ENCODE measurements around the gene HAAO. TPM values are rescaled to one million over a fixed set of nuclear protein-coding genes. Genes with fewer than 3 reads are reported as not detected.
A peak's percentile ranks its signal among the peaks of the same experiment; 100 is the strongest.

HAAO gene
- total and polyA plus RNA-seq, 3 experiments from 2014 or later = 0.27 to 0.35 TPM; not detected in 1

DNA sequence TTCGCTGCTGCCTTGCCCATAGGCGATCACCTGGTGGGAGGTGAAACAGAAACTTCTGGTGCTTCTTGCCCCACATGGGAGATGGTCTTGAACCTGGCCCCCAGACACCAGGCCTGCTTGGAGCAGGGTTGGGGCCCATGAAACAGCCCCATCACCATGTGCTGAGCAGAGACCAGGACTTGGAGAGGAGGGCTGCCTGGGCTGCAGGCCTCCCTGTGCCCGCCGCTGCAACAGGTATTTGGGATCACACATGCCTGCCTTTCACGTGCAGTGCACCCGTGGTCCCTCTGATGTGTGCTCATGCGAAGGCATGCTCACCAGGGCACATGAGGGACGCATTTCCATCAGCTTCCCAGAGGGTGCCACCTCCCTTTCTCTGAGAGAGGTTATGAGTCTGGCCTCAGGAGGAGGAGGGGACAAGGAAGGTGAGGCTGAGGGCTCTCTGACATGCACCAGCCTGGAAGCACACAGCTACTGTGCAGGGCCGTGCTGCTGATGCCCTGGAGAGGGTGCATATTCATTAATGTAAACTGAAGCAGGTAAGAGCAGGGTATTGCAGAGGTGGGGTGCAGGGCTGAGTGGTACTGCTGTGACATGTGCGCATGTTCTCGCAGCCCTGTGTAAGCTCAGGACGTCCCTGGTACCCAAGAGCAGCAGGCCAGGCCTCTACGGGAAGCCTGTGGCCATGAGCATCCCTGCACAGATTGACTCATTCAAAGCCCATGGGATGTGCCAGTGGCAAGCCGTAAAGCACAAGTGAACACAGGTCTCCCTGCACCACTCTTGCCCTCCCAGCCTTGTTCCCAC lies 24.3 kb downstream of the HAAO start:
- Mint-ChIP-seq H3K27ac (peak overlapping the region in 1 of 8 donors; percentile 66), H3K9me3 (no peaks in the 10 kb centered on the region), H3K4me1 (no peaks in the 10 kb centered on the region), H3K4me3 (no peak overlapping the region), H3K27me3 (no peaks in the 10 kb centered on the region), H3K36me3 (peaks cover 0 to 1% (median 0%) of the 10 kb centered on the region in 3 donors)
- Histone ChIP-seq H3K9me3 (ENCODE audit: low read length) (no peaks in the 10 kb centered on the region), H3K36me3 (ENCODE audit: insufficient read depth, low read length) (no peaks in the 10 kb centered on the region), H3K27ac (ENCODE audit: low read depth, low read length) (no peak overlapping the region), H3K4me1 (ENCODE audit: insufficient read depth, low read length) (no peaks in the 10 kb centered on the region), H3K4me3 (ENCODE audit: low read length) (no peak overlapping the region), H3K27me3 (ENCODE audit: insufficient read depth, low read length, poor library complexity, severe bottlenecking) (no peaks in the 10 kb centered on the region)
- ChIA-PET CTCF (no interaction called here), POLR2A (no interaction called here)
- DNase-seq = no peak

DNA sequence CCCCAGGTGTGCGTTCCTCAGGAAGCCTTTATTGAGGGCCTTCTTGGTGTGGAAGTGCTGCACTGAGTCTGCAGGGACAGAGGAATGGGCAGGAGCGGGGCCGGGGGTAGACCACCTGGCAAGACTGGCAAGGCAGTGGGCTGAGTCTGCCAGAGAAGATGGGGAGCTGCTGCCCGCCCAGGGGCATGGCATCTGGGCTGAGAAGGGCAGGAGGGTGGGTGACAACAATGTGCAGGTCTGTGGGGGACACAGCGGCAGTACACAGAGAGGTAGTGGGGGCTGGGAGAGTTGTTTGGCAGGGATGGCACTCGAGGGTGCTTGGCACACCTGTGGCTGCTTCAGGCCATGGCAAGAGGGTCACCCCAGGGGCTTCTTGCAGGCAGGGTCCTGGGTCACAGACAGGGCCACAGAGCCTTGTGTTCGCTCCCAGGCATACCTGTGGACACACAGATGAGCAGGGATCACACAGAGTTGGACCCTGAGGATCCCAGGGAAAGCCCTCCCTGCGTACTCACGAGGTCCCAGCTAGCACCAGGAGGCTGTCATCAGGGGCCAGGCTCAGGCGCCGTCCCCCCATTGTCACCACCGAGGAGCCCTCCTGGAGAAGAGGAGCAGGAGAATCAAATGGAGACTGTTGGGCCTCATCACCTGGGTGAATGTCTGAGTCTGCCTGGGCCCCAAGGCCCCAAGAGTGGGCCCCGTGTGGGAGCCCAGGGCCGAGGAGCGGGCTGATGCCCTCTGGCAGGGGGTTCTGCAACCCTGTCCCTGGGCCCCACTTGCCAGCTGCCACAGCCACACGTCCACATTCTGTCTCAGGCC lies 25.1 kb downstream of the HAAO start:
- DNase-seq = no peak
- Mint-ChIP-seq H3K27ac (no peak overlapping the region), H3K4me3 (no peak overlapping the region), H3K4me1 (no peaks in the 10 kb centered on the region), H3K9me3 (no peaks in the 10 kb centered on the region), H3K27me3 (no peaks in the 10 kb centered on the region), H3K36me3 (peaks cover 0 to 4% (median 2%) of the 10 kb centered on the region in 3 donors)
- H3K4me1 ChIP-seq (ENCODE audit: insufficient read depth, low read length) = no peaks in the 10 kb centered on the region
- no peaks in the 10 kb centered on the region for H3K27me3 ChIP-seq (ENCODE audit: insufficient read depth, low read length, poor library complexity, severe bottlenecking)
- no peak overlapping the region for H3K4me3 ChIP-seq (ENCODE audit: low read length)
- no peaks in the 10 kb centered on the region for H3K36me3 ChIP-seq (ENCODE audit: insufficient read depth, low read length)
- no peak overlapping the region for H3K27ac ChIP-seq (ENCODE audit: low read depth, low read length)
- H3K9me3 ChIP-seq (ENCODE audit: low read length) = no peaks in the 10 kb centered on the region
- POLR2A ChIA-PET = no interaction called here
- CTCF ChIA-PET = no interaction called here

DNA sequence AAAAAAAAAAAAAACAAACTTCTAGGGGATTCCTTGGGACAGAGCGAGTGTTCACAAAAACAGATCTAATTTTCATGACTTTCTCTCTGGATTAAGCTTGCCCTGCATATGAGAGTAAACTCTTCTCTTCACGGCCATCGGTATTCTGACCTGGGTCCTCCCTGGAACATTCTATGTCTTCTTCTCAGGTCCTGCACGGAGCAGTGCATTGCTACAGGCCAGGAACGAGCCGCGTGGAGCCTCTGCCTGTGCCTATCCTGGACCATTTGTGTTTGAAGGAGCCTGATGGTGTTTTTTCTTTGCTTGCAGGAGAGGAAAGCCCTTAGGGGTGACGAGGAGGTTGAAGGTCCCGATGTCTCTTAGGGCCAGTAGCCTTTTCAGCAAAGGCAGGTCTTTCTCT lies 26.7 kb downstream of the HAAO start:
- Mint-ChIP-seq H3K36me3 (peaks cover 0 to 4% (median 3%) of the 10 kb centered on the region in 3 donors), H3K27ac (peak overlapping the region in 2 of 8 donors; percentile 41 to 51), H3K4me1 (no peaks in the 10 kb centered on the region), H3K27me3 (no peaks in the 10 kb centered on the region), H3K4me3 (no peak overlapping the region), H3K9me3 (no peaks in the 10 kb centered on the region)
- Histone ChIP-seq H3K27ac (ENCODE audit: low read depth, low read length) (no peak overlapping the region), H3K9me3 (ENCODE audit: low read length) (no peaks in the 10 kb centered on the region), H3K4me1 (ENCODE audit: insufficient read depth, low read length) (no peaks in the 10 kb centered on the region), H3K36me3 (ENCODE audit: insufficient read depth, low read length) (no peaks in the 10 kb centered on the region), H3K27me3 (ENCODE audit: insufficient read depth, low read length, poor library complexity, severe bottlenecking) (no peaks in the 10 kb centered on the region), H3K4me3 (ENCODE audit: low read length) (no peak overlapping the region)
- DNase-seq = no peak
- ChIA-PET POLR2A (no interaction called here), CTCF (no interaction called here)

DNA sequence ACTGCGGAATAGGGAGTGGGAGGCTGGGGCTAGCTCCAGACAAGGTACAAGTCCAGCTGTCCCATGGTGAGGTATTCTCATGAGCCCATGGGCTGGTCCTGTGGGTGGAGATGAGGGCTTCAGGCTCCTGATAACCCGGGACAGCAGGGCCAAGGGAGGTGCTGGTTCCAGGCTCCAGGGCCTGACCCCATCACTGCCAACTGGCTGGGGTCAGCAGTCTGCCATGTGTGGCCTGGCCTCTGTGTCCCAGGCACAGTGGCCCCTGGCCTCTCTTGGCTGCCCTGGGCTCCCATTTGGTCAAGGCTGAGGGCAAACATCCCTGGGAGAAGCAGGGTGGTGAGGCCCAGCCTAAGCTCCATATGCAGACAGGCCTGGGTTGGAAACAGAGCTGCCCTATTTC lies 27.5 kb downstream of the HAAO start:
- H3K27me3 Mint-ChIP-seq = peaks cover 0 to 3% of the 10 kb centered on the region in 2 donors
- Histone ChIP-seq H3K27ac (ENCODE audit: low read depth, low read length) (no peak overlapping the region), H3K27me3 (ENCODE audit: insufficient read depth, low read length, poor library complexity, severe bottlenecking) (no peaks in the 10 kb centered on the region), H3K36me3 (ENCODE audit: insufficient read depth, low read length) (no peaks in the 10 kb centered on the region), H3K9me3 (ENCODE audit: low read length) (no peaks in the 10 kb centered on the region), H3K4me3 (ENCODE audit: low read length) (no peak overlapping the region), H3K4me1 (ENCODE audit: insufficient read depth, low read length) (no peaks in the 10 kb centered on the region)
- no peak overlapping the region for H3K4me3 Mint-ChIP-seq
- no peaks in the 10 kb centered on the region for H3K4me1 Mint-ChIP-seq
- H3K27ac Mint-ChIP-seq = peak overlapping the region in 1 of 8 donors; percentile 54
- DNase-seq = no peak
- ChIA-PET POLR2A (no interaction called here), CTCF (no interaction called here)
- H3K9me3 Mint-ChIP-seq = no peaks in the 10 kb centered on the region
- H3K36me3 Mint-ChIP-seq = peaks cover 0 to 5% (median 4%) of the 10 kb centered on the region in 3 donors

DNA sequence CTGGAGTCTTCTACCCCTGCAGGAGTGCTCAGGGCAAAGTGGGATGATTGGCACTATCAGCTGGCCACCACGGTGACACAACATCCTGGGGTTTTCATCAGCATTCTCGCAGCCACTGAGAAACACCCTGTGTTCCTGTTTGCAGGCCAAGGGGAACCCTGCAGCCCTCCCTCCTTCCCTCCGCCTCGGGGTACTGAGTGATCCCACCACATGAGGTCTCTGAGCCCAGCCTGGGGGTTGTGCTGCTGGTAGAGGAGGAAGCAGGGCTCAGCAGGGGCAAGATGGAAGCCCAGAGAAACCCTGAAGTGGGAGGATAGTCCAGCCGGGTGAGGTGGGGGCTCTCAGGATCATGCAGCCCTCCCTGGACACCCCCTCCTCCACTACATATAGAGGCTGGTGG lies 28.3 kb downstream of the HAAO start, which contains the start of gene OXER1:
OXER1 (minus strand) TSS at position 40 of the 400 bp plus-strand sequence. CDS start 73 bp downstream, outside the sequence.
- peaks cover 0 to 8% (median 4%) of the 10 kb centered on the region in 3 donors for H3K36me3 Mint-ChIP-seq
- POLR2A ChIA-PET = no interaction called here
- DNase-seq = no peak
- no peaks in the 10 kb centered on the region for H3K4me1 ChIP-seq (ENCODE audit: insufficient read depth, low read length)
- no peaks in the 10 kb centered on the region for H3K36me3 ChIP-seq (ENCODE audit: insufficient read depth, low read length)
- peaks cover 0 to 3% of the 10 kb centered on the region in 2 donors for H3K27me3 Mint-ChIP-seq
- peak within 1 kb of the TSS in 3 of 8 donors; percentile 54 to 96 (median 66) for H3K27ac Mint-ChIP-seq
- H3K4me3 ChIP-seq (ENCODE audit: low read length) = no peak within 1 kb of the TSS
- CTCF ChIA-PET = no interaction called here
- H3K4me1 Mint-ChIP-seq = no peaks in the 10 kb centered on the region
- no peaks in the 10 kb centered on the region for H3K27me3 ChIP-seq (ENCODE audit: insufficient read depth, low read length, poor library complexity, severe bottlenecking)
- H3K4me3 Mint-ChIP-seq = no peak within 1 kb of the TSS
- no peaks in the 10 kb centered on the region for H3K9me3 Mint-ChIP-seq
- H3K9me3 ChIP-seq (ENCODE audit: low read length) = no peaks in the 10 kb centered on the region
- no peak within 1 kb of the TSS for H3K27ac ChIP-seq (ENCODE audit: low read depth, low read length)

DNA sequence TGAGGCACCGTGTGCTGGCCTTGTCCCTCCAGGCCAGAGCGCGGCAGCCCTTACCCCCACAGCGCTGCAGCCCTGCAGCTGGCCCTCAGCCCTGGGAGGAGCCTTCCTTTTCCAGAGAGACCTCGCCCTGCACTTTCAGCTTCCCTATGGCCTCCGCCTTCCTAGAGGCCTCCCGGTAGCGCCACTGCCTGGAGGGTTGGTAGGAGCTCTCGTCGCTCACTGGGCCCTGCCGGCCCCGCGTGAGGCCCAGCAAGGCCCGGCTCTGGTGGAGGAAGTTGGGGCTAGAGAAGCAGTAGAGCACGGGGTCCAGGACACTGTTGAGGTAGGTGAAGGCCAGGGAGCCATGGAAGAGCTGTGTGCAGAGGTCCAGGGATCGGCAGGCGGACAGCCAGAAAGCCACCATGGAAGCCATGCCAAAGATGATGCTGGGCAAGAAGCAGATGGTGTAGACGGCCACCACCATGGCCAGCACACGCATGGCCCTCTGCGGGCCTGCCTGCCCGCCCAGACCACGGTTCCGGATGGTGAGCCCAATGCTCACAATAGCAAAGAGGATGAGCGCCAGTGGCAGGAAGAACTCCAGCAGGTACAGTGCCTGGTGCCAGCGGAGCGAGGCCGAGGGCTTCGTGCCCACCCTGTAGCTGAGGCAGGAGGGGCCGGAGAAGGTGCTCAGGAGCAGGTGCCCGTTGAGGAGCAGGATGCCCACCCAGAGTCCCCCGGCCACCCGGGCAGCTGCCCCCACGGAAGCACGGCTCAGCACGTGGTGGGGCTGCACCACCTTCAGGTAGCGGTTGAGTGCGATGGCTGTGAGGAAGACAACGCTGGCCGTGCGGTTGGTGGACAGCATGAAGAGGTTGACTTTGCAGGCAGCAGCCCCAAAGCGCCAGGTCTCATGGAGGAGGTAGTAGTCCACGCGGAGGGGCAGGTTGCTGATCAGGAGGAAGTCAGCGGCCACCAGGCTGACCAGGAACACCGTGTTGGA lies 29.3 kb downstream of the HAAO start:
- Mint-ChIP-seq H3K27ac (peak overlapping the region in 2 of 8 donors; percentile 66 to 96), H3K4me1 (no peaks in the 10 kb centered on the region), H3K9me3 (no peaks in the 10 kb centered on the region), H3K27me3 (peaks cover 0 to 3% of the 10 kb centered on the region in 2 donors), H3K4me3 (no peak overlapping the region), H3K36me3 (peaks cover 0 to 13% (median 8%) of the 10 kb centered on the region in 3 donors)
- ChIA-PET POLR2A (no interaction called here), CTCF (no interaction called here)
- no peaks in the 10 kb centered on the region for H3K36me3 ChIP-seq (ENCODE audit: insufficient read depth, low read length)
- no peaks in the 10 kb centered on the region for H3K9me3 ChIP-seq (ENCODE audit: low read length)
- H3K4me1 ChIP-seq (ENCODE audit: insufficient read depth, low read length) = no peaks in the 10 kb centered on the region
- no peaks in the 10 kb centered on the region for H3K27me3 ChIP-seq (ENCODE audit: insufficient read depth, low read length, poor library complexity, severe bottlenecking)
- DNase-seq = no peak
- no peak overlapping the region for H3K4me3 ChIP-seq (ENCODE audit: low read length)
- no peak overlapping the region for H3K27ac ChIP-seq (ENCODE audit: low read depth, low read length)

DNA sequence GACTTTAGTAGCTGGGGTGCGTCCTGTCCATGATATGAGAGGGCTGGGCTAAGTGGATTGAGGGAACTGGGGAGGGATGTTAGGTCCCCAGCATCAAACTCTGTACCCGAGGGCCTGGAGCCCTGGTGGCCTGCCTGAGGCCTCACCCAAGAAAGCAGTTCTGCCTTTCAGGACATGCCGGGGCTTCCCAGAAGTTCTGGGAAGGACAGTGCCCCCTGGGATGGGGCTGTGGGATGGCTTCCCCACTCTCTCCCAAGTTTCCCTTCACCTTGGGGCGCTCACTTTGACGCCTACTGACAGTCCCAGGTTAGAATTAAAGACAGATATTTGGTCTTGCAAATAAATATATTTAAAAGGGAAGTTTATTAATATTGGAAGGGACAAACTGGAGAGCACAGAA lies 30.2 kb downstream of the HAAO start:
- H3K27me3 ChIP-seq (ENCODE audit: insufficient read depth, low read length, poor library complexity, severe bottlenecking) = no peaks in the 10 kb centered on the region
- H3K36me3 Mint-ChIP-seq = peaks cover 0 to 13% (median 11%) of the 10 kb centered on the region in 3 donors
- no peak overlapping the region for H3K4me3 ChIP-seq (ENCODE audit: low read length)
- H3K4me1 Mint-ChIP-seq = no peaks in the 10 kb centered on the region
- no peak overlapping the region for H3K4me3 Mint-ChIP-seq
- ChIA-PET POLR2A (no interaction called here), CTCF (no interaction called here)
- no peaks in the 10 kb centered on the region for H3K4me1 ChIP-seq (ENCODE audit: insufficient read depth, low read length)
- H3K9me3 Mint-ChIP-seq = no peaks in the 10 kb centered on the region
- no peaks in the 10 kb centered on the region for H3K36me3 ChIP-seq (ENCODE audit: insufficient read depth, low read length)
- H3K27ac ChIP-seq (ENCODE audit: low read depth, low read length) = no peak overlapping the region
- peaks cover 0 to 3% of the 10 kb centered on the region in 2 donors for H3K27me3 Mint-ChIP-seq
- no peaks in the 10 kb centered on the region for H3K9me3 ChIP-seq (ENCODE audit: low read length)
- H3K27ac Mint-ChIP-seq = no peak overlapping the region
- no peak for DNase-seq
